GM23338 (cell line): Measurements from ENCODE around the gene FAM171A1. TPM values are rescaled to one million over a fixed set of nuclear protein-coding genes. Genes with fewer than 3 reads are reported as not detected.

ENCODE experiments used
- ATAC-seq: fragments of 200-7000 bp; cut with Tn5 transposase; 3 replicates; pipeline ENCODE4 v1.9.1; 2020
- DNase-seq: peaks from one replicate; pipeline ENCODE4 v3.0.0-alpha.2; 2015; ENCODE audit warnings: low spot score
- H2AFZ ChIP-seq: fragments of 200-600 bp; sonication (generic); 2 replicates; pipeline ENCODE4 v1.8.0; 2016; ENCODE audit warnings: antibody characterized with exemption, mild to moderate bottlenecking, moderate library complexity
- H3F3A ChIP-seq: fragments of 200-600 bp; sonication (generic); replicated peaks from 2 replicates; pipeline ENCODE4 v1.8.0; 2017; ENCODE audit warnings: antibody characterized with exemption, mixed run types, low read depth
- H3K27ac ChIP-seq: fragments of 200-600 bp; sonication (generic); 2 replicates; pipeline ENCODE4 v1.6.1; 2016; ENCODE audit warnings: low read depth
- H3K27me3 ChIP-seq: fragments of 200-600 bp; sonication (generic); 2 replicates; pipeline ENCODE4 v1.8.0; 2016; ENCODE audit warnings: mild to moderate bottlenecking, mixed run types, moderate library complexity; ENCODE audit not compliant: insufficient read depth
- H3K36me3 ChIP-seq: fragments of 200-600 bp; sonication (generic); 2 replicates; pipeline ENCODE4 v1.8.0; 2016; ENCODE audit warnings: mild to moderate bottlenecking; ENCODE audit not compliant: insufficient read depth
- H3K4me1 ChIP-seq: fragments of 200-600 bp; sonication (generic); 2 replicates; pipeline ENCODE4 v1.8.0; 2016; ENCODE audit warnings: mild to moderate bottlenecking, moderate library complexity; ENCODE audit not compliant: insufficient read depth
- H3K4me2 ChIP-seq: fragments of 200-600 bp; sonication (generic); 2 replicates; pipeline ENCODE4 v1.7.1; 2017; ENCODE audit warnings: mixed run types
- H3K4me3 ChIP-seq: fragments of 200-600 bp; sonication (generic); 2 replicates; pipeline ENCODE4 v1.6.1; 2016; ENCODE audit warnings: mixed run types
- H3K79me2 ChIP-seq: fragments of 200-600 bp; sonication (generic); replicated peaks from 2 replicates; pipeline ENCODE4 v1.8.0; 2017; ENCODE audit warnings: mild to moderate bottlenecking; ENCODE audit not compliant: insufficient read depth
- H3K9me2 ChIP-seq: fragments of 200-600 bp; sonication (generic); 2 replicates; pipeline ENCODE4 v1.8.0; 2017; ENCODE audit not compliant: insufficient read depth
- H4K20me1 ChIP-seq: fragments of 200-600 bp; sonication (generic); replicated peaks from 2 replicates; pipeline ENCODE4 v1.8.0; 2017; ENCODE audit warnings: mild to moderate bottlenecking; ENCODE audit not compliant: insufficient read depth
- H3K27ac Mint-ChIP-seq: 2 replicates; pipeline ENCODE4 v1.8.0; 2020; ENCODE audit warnings: inconsistent platforms, mild to moderate bottlenecking, moderate library complexity, mixed read lengths
- H3K27me3 Mint-ChIP-seq: 3 replicates; pipeline ENCODE4 v1.8.0; 2022; ENCODE audit warnings: low read depth, mild to moderate bottlenecking, moderate library complexity, mixed read lengths, inconsistent platforms; ENCODE audit not compliant: insufficient read depth, poor library complexity
- H3K36me3 Mint-ChIP-seq: 3 replicates; pipeline ENCODE4 v1.8.0; 2021; ENCODE audit warnings: low read depth, mild to moderate bottlenecking, inconsistent platforms, moderate library complexity, mixed read lengths
- H3K4me1 Mint-ChIP-seq: 3 replicates; pipeline ENCODE4 v1.8.0; 2020; ENCODE audit warnings: mild to moderate bottlenecking, inconsistent platforms, mixed read lengths
- H3K4me3 Mint-ChIP-seq: 3 replicates; pipeline ENCODE4 v1.8.0; 2021; ENCODE audit warnings: moderate library complexity, mild to moderate bottlenecking, inconsistent platforms, mixed read lengths
- H3K9me3 Mint-ChIP-seq: 3 replicates; pipeline ENCODE4 v1.8.0; 2020; ENCODE audit warnings: moderate library complexity, mild to moderate bottlenecking, inconsistent platforms, mixed read lengths
- CREB1 ChIP-seq: fragments of 250-450 bp; sonication (Bioruptor Pico); IDR thresholded peaks from 2 replicates; pipeline ENCODE4 v1.5.0; 2020; ENCODE audit warnings: low read depth, mild to moderate bottlenecking, moderate library complexity
- EZH2 ChIP-seq: fragments of 200-600 bp; sonication (generic); IDR thresholded peaks from one replicate; pipeline ENCODE4 v1.8.0; 2017; ENCODE audit warnings: antibody characterized with exemption, mild to moderate bottlenecking, low read depth; ENCODE audit not compliant: unreplicated experiment
- EZH2phosphoT487 ChIP-seq: fragments of 200-600 bp; sonication (generic); IDR thresholded peaks from one replicate; pipeline ENCODE4 v1.8.1; 2018; ENCODE audit warnings: antibody characterized with exemption; ENCODE audit not compliant: unreplicated experiment
- JUNB ChIP-seq: IDR thresholded peaks from one replicate; pipeline ENCODE4 v1.6.1; 2016; ENCODE audit warnings: antibody characterized with exemption; ENCODE audit not compliant: unreplicated experiment
- NANOG ChIP-seq: IDR thresholded peaks from 2 replicates; pipeline ENCODE4 v1.6.1; 2016; ENCODE audit warnings: antibody characterized with exemption, borderline replicate concordance
- POLR2AphosphoS5 ChIP-seq: IDR thresholded peaks from 2 replicates; pipeline ENCODE4 v1.6.1; 2016; ENCODE audit warnings: antibody characterized with exemption, low read depth
- STAT1 ChIP-seq: IDR thresholded peaks from one replicate; pipeline ENCODE4 v1.6.1; 2016; ENCODE audit warnings: antibody characterized with exemption; ENCODE audit not compliant: unreplicated experiment
- ZNF114 ChIP-seq: fragments of 250-450 bp; sonication (Bioruptor Pico); IDR thresholded peaks from 2 replicates; pipeline ENCODE4 v1.5.0; 2020; ENCODE audit warnings: mild to moderate bottlenecking, moderate library complexity
- ZNF331 ChIP-seq: fragments of 250-450 bp; sonication (Bioruptor Pico); IDR thresholded peaks from 2 replicates; pipeline ENCODE4 v1.5.0; 2020; ENCODE audit warnings: low read depth, mild to moderate bottlenecking, moderate library complexity
- polyA plus RNA-seq: library from polyadenylated mRNA; unstranded; fragments of >200 nt; fragmentation: Nextera tagmentation; extraction: Ambion mirVana; gene quantifications from 2 replicates; pipeline ENCODE4 v1.2.1, GENCODE V29; 2016
- total RNA-seq: library from RNA; depleted of rRNA; stranded (reverse); fragments of >200 nt; shearing (Covaris generic); gene quantifications from 2 replicates; pipeline ENCODE4 v1.2.3, GENCODE V29; 2014
- TF ChIP-seq, protein P1 (sequence below): fragments of 250-450 bp; sonication (Bioruptor Pico); IDR thresholded peaks from 2 replicates; pipeline ENCODE4 v1.5.0; 2020; ENCODE audit warnings: mild to moderate bottlenecking, moderate library complexity
- TF ChIP-seq, protein P2 (sequence below), 2 experiments: fragments of 200-600 bp in 1 of 2; sonication (generic) in 1 of 2; conservative IDR thresholded peaks; 2 replicates each; pipeline versions ENCODE4 v1.5.1 to v1.6.1; 2016 to 2017; ENCODE audit warnings: antibody characterized with exemption in 2 of 2, low read depth in 2 of 2, mild to moderate bottlenecking in 2 of 2, moderate library complexity in 1 of 2
- TF ChIP-seq, protein P3 (sequence below): IDR thresholded peaks from 2 replicates; pipeline ENCODE4 v1.6.1; 2016; ENCODE audit warnings: antibody characterized with exemption

Gene FAM171A1
- total and polyA plus RNA-seq, 2 experiments from 2014 or later = 11.3 to 32.2 TPM

DNA sequence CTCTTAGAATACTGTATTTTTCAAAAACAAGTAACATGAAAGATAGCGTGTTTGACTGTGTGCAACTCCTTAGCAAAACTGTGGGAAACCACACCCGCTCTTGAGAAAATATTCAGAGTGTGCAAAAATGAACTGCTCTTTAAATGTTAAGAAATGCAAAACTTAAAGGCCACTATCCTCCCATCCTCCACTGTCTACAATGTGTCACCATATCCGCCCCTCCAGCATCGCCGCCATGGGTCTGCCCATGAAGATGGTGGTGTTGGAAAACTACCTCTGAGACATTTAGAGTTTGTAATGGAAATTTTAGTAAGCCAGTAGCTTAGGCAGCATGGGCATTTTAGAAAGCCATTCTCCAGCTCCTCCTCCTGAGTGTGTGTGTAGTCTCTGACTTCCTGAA is 182.5 kb downstream of the FAM171A1 start:
- no peaks in the 10 kb centered on the region for H3K4me1 ChIP-seq
- no peaks in the 10 kb centered on the region for H3K79me2 ChIP-seq
- peaks cover 2% of the 10 kb centered on the region for H3K27me3 Mint-ChIP-seq
- H3K27me3 ChIP-seq = no peaks in the 10 kb centered on the region
- TF ChIP-seq EZH2phosphoT487 (no peak), ZNF331 (CRISPR knock-in tag) (no peak), EZH2 (no peak), NANOG (no peak), ZNF114 (CRISPR knock-in tag) (no peak), POLR2AphosphoS5 (no peak), STAT1 (no peak), CREB1 (CRISPR knock-in tag) (no peak), JUNB (no peak)
- TF ChIP-seq, protein P1, sequence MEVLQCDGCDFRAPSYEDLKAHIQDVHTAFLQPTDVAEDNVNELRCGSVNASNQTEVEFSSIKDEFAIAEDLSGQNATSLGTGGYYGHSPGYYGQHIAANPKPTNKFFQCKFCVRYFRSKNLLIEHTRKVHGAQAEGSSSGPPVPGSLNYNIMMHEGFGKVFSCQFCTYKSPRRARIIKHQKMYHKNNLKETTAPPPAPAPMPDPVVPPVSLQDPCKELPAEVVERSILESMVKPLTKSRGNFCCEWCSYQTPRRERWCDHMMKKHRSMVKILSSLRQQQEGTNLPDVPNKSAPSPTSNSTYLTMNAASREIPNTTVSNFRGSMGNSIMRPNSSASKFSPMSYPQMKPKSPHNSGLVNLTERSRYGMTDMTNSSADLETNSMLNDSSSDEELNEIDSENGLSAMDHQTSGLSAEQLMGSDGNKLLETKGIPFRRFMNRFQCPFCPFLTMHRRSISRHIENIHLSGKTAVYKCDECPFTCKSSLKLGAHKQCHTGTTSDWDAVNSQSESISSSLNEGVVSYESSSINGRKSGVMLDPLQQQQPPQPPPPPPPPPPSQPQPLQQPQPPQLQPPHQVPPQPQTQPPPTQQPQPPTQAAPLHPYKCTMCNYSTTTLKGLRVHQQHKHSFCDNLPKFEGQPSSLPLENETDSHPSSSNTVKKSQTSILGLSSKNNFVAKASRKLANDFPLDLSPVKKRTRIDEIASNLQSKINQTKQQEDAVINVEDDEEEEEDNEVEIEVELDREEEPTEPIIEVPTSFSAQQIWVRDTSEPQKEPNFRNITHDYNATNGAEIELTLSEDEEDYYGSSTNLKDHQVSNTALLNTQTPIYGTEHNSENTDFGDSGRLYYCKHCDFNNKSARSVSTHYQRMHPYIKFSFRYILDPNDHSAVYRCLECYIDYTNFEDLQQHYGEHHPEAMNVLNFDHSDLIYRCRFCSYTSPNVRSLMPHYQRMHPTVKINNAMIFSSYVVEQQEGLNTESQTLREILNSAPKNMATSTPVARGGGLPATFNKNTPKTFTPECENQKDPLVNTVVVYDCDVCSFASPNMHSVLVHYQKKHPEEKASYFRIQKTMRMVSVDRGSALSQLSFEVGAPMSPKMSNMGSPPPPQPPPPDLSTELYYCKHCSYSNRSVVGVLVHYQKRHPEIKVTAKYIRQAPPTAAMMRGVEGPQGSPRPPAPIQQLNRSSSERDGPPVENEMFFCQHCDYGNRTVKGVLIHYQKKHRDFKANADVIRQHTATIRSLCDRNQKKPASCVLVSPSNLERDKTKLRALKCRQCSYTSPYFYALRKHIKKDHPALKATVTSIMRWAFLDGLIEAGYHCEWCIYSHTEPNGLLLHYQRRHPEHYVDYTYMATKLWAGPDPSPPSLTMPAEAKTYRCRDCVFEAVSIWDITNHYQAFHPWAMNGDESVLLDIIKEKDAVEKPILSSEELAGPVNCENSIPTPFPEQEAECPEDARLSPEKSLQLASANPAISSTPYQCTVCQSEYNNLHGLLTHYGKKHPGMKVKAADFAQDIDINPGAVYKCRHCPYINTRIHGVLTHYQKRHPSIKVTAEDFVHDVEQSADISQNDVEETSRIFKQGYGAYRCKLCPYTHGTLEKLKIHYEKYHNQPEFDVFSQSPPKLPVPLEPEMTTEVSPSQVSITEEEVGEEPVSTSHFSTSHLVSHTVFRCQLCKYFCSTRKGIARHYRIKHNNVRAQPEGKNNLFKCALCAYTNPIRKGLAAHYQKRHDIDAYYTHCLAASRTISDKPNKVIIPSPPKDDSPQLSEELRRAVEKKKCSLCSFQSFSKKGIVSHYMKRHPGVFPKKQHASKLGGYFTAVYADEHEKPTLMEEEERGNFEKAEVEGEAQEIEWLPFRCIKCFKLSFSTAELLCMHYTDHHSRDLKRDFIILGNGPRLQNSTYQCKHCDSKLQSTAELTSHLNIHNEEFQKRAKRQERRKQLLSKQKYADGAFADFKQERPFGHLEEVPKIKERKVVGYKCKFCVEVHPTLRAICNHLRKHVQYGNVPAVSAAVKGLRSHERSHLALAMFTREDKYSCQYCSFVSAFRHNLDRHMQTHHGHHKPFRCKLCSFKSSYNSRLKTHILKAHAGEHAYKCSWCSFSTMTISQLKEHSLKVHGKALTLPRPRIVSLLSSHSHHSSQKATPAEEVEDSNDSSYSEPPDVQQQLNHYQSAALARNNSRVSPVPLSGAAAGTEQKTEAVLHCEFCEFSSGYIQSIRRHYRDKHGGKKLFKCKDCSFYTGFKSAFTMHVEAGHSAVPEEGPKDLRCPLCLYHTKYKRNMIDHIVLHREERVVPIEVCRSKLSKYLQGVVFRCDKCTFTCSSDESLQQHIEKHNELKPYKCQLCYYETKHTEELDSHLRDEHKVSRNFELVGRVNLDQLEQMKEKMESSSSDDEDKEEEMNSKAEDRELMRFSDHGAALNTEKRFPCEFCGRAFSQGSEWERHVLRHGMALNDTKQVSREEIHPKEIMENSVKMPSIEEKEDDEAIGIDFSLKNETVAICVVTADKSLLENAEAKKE = no peak
- TF ChIP-seq, protein P2, sequence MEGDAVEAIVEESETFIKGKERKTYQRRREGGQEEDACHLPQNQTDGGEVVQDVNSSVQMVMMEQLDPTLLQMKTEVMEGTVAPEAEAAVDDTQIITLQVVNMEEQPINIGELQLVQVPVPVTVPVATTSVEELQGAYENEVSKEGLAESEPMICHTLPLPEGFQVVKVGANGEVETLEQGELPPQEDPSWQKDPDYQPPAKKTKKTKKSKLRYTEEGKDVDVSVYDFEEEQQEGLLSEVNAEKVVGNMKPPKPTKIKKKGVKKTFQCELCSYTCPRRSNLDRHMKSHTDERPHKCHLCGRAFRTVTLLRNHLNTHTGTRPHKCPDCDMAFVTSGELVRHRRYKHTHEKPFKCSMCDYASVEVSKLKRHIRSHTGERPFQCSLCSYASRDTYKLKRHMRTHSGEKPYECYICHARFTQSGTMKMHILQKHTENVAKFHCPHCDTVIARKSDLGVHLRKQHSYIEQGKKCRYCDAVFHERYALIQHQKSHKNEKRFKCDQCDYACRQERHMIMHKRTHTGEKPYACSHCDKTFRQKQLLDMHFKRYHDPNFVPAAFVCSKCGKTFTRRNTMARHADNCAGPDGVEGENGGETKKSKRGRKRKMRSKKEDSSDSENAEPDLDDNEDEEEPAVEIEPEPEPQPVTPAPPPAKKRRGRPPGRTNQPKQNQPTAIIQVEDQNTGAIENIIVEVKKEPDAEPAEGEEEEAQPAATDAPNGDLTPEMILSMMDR (conservative IDR thresholded peaks at IDR 0.05; ENCODE audit: low read depth in 2 of 2) = no peak
- TF ChIP-seq, protein P3, sequence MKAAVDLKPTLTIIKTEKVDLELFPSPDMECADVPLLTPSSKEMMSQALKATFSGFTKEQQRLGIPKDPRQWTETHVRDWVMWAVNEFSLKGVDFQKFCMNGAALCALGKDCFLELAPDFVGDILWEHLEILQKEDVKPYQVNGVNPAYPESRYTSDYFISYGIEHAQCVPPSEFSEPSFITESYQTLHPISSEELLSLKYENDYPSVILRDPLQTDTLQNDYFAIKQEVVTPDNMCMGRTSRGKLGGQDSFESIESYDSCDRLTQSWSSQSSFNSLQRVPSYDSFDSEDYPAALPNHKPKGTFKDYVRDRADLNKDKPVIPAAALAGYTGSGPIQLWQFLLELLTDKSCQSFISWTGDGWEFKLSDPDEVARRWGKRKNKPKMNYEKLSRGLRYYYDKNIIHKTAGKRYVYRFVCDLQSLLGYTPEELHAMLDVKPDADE = no peak
- no peaks in the 10 kb centered on the region; the same call in 2 of the 3 replicates for H3K9me3 Mint-ChIP-seq
- 0 out of 2 replicates have a peak, but pooled peaks cover 5% of the 10 kb centered on the region for H3K9me2 ChIP-seq
- no peak overlapping the region for H2AFZ ChIP-seq
- H4K20me1 ChIP-seq = no peaks in the 10 kb centered on the region
- no peak overlapping the region for H3K4me3 Mint-ChIP-seq
- H3K4me2 ChIP-seq = no peak overlapping the region
- no peak overlapping the region for H3K4me3 ChIP-seq
- H3K27ac Mint-ChIP-seq = no peak overlapping the region
- no peak overlapping the region for H3K27ac ChIP-seq
- ATAC-seq = no peak
- H3F3A ChIP-seq = no peaks in the 10 kb centered on the region
- H3K36me3 Mint-ChIP-seq = no peaks in the 10 kb centered on the region
- H3K36me3 ChIP-seq = no peaks in the 10 kb centered on the region
- no peak for DNase-seq
- no peaks in the 10 kb centered on the region; the same call in 2 of the 3 replicates for H3K4me1 Mint-ChIP-seq
